ENCODE measurements around the gene SDK1.

DNA sequence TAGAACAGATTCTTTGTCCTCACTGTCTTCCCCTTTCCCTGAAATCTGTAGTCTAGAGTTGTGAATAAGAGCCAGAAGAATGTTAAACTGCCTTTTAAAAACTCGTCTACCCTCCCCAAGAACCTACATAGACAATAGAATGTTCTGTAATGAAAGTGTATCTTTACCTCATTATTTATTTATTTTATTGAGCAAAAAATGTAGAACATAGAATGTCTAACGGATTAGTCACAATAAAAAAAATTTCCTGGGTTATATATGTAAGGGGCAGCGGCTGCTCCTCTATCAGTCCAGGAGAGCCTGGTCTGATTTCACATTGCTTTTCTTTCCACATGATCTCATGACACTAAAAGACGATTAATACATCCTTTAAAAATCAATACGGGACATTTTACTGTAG, 135.7 kb downstream of the SDK1 start:
- TF ChIP-seq, protein P1, sequence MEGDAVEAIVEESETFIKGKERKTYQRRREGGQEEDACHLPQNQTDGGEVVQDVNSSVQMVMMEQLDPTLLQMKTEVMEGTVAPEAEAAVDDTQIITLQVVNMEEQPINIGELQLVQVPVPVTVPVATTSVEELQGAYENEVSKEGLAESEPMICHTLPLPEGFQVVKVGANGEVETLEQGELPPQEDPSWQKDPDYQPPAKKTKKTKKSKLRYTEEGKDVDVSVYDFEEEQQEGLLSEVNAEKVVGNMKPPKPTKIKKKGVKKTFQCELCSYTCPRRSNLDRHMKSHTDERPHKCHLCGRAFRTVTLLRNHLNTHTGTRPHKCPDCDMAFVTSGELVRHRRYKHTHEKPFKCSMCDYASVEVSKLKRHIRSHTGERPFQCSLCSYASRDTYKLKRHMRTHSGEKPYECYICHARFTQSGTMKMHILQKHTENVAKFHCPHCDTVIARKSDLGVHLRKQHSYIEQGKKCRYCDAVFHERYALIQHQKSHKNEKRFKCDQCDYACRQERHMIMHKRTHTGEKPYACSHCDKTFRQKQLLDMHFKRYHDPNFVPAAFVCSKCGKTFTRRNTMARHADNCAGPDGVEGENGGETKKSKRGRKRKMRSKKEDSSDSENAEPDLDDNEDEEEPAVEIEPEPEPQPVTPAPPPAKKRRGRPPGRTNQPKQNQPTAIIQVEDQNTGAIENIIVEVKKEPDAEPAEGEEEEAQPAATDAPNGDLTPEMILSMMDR (IDR thresholded peaks at IDR 0.05): no peak
- TF ChIP-seq POLR2A (IDR thresholded peaks at IDR 0.05): no peak
